WTC11 (cell line): ENCODE results near the gene VTI1B. TPM values are rescaled to one million over a fixed set of nuclear protein-coding genes. Genes with fewer than 3 reads are reported as not detected.

Source experiments
- ATAC-seq: fragments of 200-7000 bp; cut with Tn5 transposase; 2 replicates; pipeline ENCODE4 v1.10.0; 2021; ENCODE audit warnings: mild to moderate bottlenecking, moderate library complexity
- CTCF ChIA-PET: fragments of 300-600 bp; sonication (Branson Sonifier 250); formaldehyde crosslinking; loops from one replicate; lab custom pipeline; 2021; ENCODE audit warnings: antibody characterized with exemption; lab: Charles Lee
- POLR2A ChIA-PET: fragments of 350-600 bp; sonication (Branson Sonifier 250); formaldehyde crosslinking; loops from one replicate; lab custom pipeline; 2021; ENCODE audit warnings: antibody characterized with exemption; lab: Charles Lee
- DNase-seq: peaks from one replicate; pipeline ENCODE4 v3.0.0; 2021; ENCODE audit warnings: low spot score
- H3K27ac Mint-ChIP-seq: 2 replicates; pipeline ENCODE4 v1.8.0; 2021; ENCODE audit warnings: mixed read lengths
- H3K27me3 Mint-ChIP-seq: 2 replicates; pipeline ENCODE4 v1.8.0; 2021; ENCODE audit warnings: low read depth, mild to moderate bottlenecking, moderate library complexity, mixed read lengths
- H3K36me3 Mint-ChIP-seq: 2 replicates; pipeline ENCODE4 v1.8.0; 2021; ENCODE audit warnings: mixed read lengths
- H3K4me1 Mint-ChIP-seq: 2 replicates; pipeline ENCODE4 v1.8.0; 2022; ENCODE audit warnings: mixed read lengths
- H3K4me3 Mint-ChIP-seq: 2 replicates; pipeline ENCODE4 v1.8.0; 2021; ENCODE audit warnings: mild to moderate bottlenecking, moderate library complexity, mixed read lengths
- H3K9me3 Mint-ChIP-seq: 2 replicates; pipeline ENCODE4 v1.8.0; 2021; ENCODE audit warnings: mixed read lengths
- CBFB ChIP-seq: sonication (generic); formaldehyde crosslinking; IDR thresholded peaks from 2 replicates; pipeline ENCODE4 v1.8.1; 2022; ENCODE audit warnings: mild to moderate bottlenecking, low read depth, missing genetic modification reagents
- CREB1 ChIP-seq: sonication (generic); formaldehyde crosslinking; IDR thresholded peaks from 2 replicates; pipeline ENCODE4 v1.8.0; 2023; ENCODE audit warnings: mild to moderate bottlenecking, missing genetic modification reagents
- CTCF ChIP-seq: fragments of 200-600 bp; IDR thresholded peaks from 2 replicates; pipeline ENCODE4 v1.8.0; 2022; ENCODE audit warnings: antibody characterized with exemption
- EMX1 ChIP-seq: fragments of 250-450 bp; sonication (Bioruptor Pico); IDR thresholded peaks from 2 replicates; pipeline ENCODE4 v1.8.0; 2021; ENCODE audit warnings: mild to moderate bottlenecking
- GABPB1 ChIP-seq: sonication (generic); formaldehyde crosslinking; IDR thresholded peaks from 2 replicates; pipeline ENCODE4 v1.8.1; 2023; ENCODE audit warnings: mild to moderate bottlenecking, missing genetic modification reagents
- GRHL2 ChIP-seq: fragments of 250-450 bp; sonication (Bioruptor Pico); IDR thresholded peaks from 2 replicates; pipeline ENCODE4 v1.8.0; 2022; ENCODE audit warnings: mild to moderate bottlenecking, moderate library complexity; ENCODE audit not compliant: insufficient replicate concordance, severe bottlenecking
- MLX ChIP-seq: sonication (generic); formaldehyde crosslinking; IDR thresholded peaks from 2 replicates; pipeline ENCODE4 v1.8.1; 2023; ENCODE audit warnings: mild to moderate bottlenecking, missing genetic modification reagents, moderate library complexity
- NFE2L1 ChIP-seq: sonication (generic); formaldehyde crosslinking; IDR thresholded peaks from 2 replicates; pipeline ENCODE4 v1.8.1; 2023; ENCODE audit warnings: missing genetic modification reagents
- NFYB ChIP-seq: sonication (generic); formaldehyde crosslinking; conservative IDR thresholded peaks from 2 replicates; pipeline ENCODE4 v1.8.0; 2022; ENCODE audit warnings: low read depth, missing genetic modification reagents
- TEAD4 ChIP-seq: sonication (generic); formaldehyde crosslinking; IDR thresholded peaks from 2 replicates; pipeline ENCODE4 v1.8.0; 2022; ENCODE audit warnings: mild to moderate bottlenecking, missing genetic modification reagents
- TP53 ChIP-seq: sonication (generic); formaldehyde crosslinking; IDR thresholded peaks from 2 replicates; pipeline ENCODE4 v1.8.1; 2023; ENCODE audit warnings: mild to moderate bottlenecking, missing genetic modification reagents
- ZBTB21 ChIP-seq: sonication (generic); formaldehyde crosslinking; IDR thresholded peaks from 2 replicates; pipeline ENCODE4 v1.8.1; 2023; ENCODE audit warnings: mild to moderate bottlenecking, missing genetic modification reagents, borderline replicate concordance
- ZNF317 ChIP-seq: sonication (generic); formaldehyde crosslinking; IDR thresholded peaks from 2 replicates; pipeline ENCODE4 v1.8.1; 2023; ENCODE audit warnings: low read depth, mild to moderate bottlenecking, moderate library complexity, missing genetic modification reagents, borderline replicate concordance
- ZNF396 ChIP-seq: fragments of 250-450 bp; sonication (Bioruptor Pico); IDR thresholded peaks from 2 replicates; pipeline ENCODE4 v1.8.0; 2021; ENCODE audit warnings: mild to moderate bottlenecking, moderate library complexity, borderline replicate concordance
- ZNF671 ChIP-seq: fragments of 250-450 bp; sonication (Bioruptor Pico); IDR thresholded peaks from 2 replicates; pipeline ENCODE4 v1.8.0; 2021; ENCODE audit warnings: mild to moderate bottlenecking
- total RNA-seq: library from RNA; stranded (reverse); gene quantifications from 3 replicates; pipeline ENCODE4 v1.2.3, GENCODE V29; 2021
- TF ChIP-seq, protein P1 (sequence below): sonication (generic); formaldehyde crosslinking; IDR thresholded peaks from 2 replicates; pipeline ENCODE4 v1.8.0; 2022; ENCODE audit warnings: mild to moderate bottlenecking, missing genetic modification reagents

Gene VTI1B
- total RNA-seq, 1 experiment from 2014 or later, result 108 TPM

DNA sequence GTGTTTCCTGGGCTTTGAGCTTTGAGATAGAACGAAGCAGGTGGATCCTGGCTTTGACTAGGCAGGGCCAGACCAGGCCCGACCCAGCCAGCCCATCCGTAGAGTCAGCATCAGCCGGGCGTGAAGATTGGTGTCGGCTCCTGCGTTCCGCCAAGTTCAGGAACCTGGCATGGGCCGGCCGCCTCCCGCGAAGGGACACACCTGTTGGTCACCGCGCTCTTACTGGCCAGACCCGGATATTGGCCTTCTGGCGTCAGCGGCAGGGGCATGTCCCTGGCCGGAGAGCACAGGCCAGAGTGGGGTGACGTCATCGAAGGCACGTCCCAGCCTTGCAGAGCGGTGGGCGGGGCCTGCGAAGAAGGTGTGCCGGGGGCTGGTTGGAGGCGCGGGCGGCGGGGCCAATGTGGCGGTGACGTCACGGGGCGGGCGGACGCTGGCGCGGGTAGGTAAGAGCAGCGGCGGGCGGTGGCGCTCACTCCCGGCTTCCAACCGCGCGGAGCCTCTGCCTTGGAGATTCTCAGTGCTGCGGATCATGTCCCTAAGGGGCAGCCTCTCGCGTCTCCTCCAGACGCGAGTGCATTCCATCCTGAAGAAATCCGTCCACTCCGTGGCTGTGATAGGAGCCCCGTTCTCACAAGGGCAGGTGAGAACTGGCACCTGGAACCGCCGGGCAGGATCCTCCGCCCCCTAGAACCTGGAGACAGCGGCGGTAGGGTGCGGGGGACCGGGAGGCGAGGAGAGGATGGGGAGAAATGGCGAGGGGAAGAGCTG, 54.8 kb downstream of the VTI1B start, which contains the start of gene ARG2 (continued):
- TF ChIP-seq ZNF317 (0 out of 2 replicates have a peak, but pooled peaks have one; percentile 17), ZNF671 (no peak), CREB1 (CRISPR knock-in tag) (no peak), TEAD4 (CRISPR knock-in tag) (no peak), NFYB (CRISPR knock-in tag) (peak; percentile 49; the same call in 1 of the 2 replicates)

- peaks cover 55% of the 10 kb centered on the region for H3K27me3 Mint-ChIP-seq
- TF ChIP-seq EMX1 (CRISPR knock-in tag) (no peak), CTCF (peak; percentile 34; the same call in 1 of the 2 replicates)
- TF ChIP-seq, all 79 proteins: peak for 1
- POLR2A ChIA-PET, result interaction anchor here (0.8 to 3.8 kb wide), 5 partner anchors 11 to 86 kb away, joined by 3 to 25 read pairs (median 4); partner anchors contain the start of genes PIGH and RDH11
- no peak for DNase-seq
- Mint-ChIP-seq H3K27ac (peak overlapping the region; percentile 80), H3K4me1 (peaks cover 35% of the 10 kb centered on the region), H3K36me3 (peaks cover 3% of the 10 kb centered on the region), H3K9me3 (no peaks in the 10 kb centered on the region), H3K4me3 (peak overlapping the region; percentile 92)
- CTCF ChIA-PET, result interaction anchor here (0.6 to 3.7 kb wide), 28 partner anchors 9 to 323 kb away, joined by 3 to 49 read pairs (median 4); partner anchors contain the start of genes ATP6V1D, PIGH, RDH11 and VTI1B
- no peak; the same call in 1 of the 2 replicates for ATAC-seq
Observed at GRCh38 chr14:67618617-67619063, 55.8 kb downstream of the VTI1B start.

DNA sequence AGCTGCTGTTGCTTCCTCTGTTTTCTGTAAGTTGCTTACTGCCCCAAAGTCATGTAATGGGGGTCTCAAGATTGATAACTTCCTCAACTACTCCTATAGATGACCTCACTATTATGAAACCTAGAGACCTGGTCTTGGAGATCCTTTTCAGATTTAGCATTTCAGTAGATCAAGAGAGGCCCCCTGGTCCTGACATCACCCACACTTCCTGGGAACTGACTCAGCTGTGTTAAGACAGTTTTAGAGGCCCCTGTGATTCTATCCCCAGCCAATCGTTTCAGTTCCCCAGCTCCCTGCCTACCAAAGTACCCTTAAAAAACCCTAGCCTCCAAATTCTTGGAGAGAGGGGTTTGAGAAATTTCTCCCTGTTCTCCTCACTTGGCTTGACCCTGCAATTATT, 63.9 kb downstream of the VTI1B start:
- ATAC-seq (no peak), DNase-seq (no peak)
- no peaks in the 10 kb centered on the region for H3K36me3 Mint-ChIP-seq
- no peak overlapping the region for H3K4me3 Mint-ChIP-seq
- TF ChIP-seq GABPB1 (CRISPR knock-in tag) (no peak), ZNF396 (CRISPR knock-in tag) (no peak), CBFB (CRISPR knock-in tag) (no peak), MLX (CRISPR knock-in tag) (no peak), ZBTB21 (no peak), TP53 (CRISPR knock-in tag) (no peak), GRHL2 (CRISPR knock-in tag) (no peak), NFE2L1 (CRISPR knock-in tag) (no peak)
- TF ChIP-seq, protein P1, sequence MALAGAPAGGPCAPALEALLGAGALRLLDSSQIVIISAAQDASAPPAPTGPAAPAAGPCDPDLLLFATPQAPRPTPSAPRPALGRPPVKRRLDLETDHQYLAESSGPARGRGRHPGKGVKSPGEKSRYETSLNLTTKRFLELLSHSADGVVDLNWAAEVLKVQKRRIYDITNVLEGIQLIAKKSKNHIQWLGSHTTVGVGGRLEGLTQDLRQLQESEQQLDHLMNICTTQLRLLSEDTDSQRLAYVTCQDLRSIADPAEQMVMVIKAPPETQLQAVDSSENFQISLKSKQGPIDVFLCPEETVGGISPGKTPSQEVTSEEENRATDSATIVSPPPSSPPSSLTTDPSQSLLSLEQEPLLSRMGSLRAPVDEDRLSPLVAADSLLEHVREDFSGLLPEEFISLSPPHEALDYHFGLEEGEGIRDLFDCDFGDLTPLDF (CRISPR knock-in tag), result no peak
- no peaks in the 10 kb centered on the region for H3K9me3 Mint-ChIP-seq
- POLR2A ChIA-PET, result interaction anchor here (1.6 kb wide), 1 partner anchor 10 kb away, joined by 3 read pairs; no protein-coding TSS in a partner anchor
- no peak overlapping the region for H3K27ac Mint-ChIP-seq
- CTCF ChIA-PET, result interaction anchor here (1.0 to 2.5 kb wide), 4 partner anchors 10 to 190 kb away, joined by 4 to 9 read pairs (median 6); partner anchors contain the start of gene PIGH
- H3K27me3 Mint-ChIP-seq, result peaks cover 97% of the 10 kb centered on the region
- peaks cover 13% of the 10 kb centered on the region for H3K4me1 Mint-ChIP-seq
